GM19025 (cell line): ENCODE measurements around the gene GNAO1.

Source experiments
- ATAC-seq: cut with Tn5 transposase; IDR thresholded peaks from one replicate; pipeline ENCODE4 v1.9.1; 2021; ENCODE audit warnings: mild to moderate bottlenecking, low read depth, moderate library complexity; ENCODE audit not compliant: unreplicated experiment

Gene GNAO1

GRCh38 chr16:56306690-56307533 lies 115.6 kb downstream of the GNAO1 start:
- no peak for ATAC-seq

- ATAC-seq: no peak
These were observed 116.2 kb downstream of the GNAO1 start for GRCh38 chr16:56307534-56307873.

GRCh38 chr16:56309008-56309407 lies 117.7 kb downstream of the GNAO1 start:
- no peak for ATAC-seq

GRCh38 chr16:56310690-56311089 lies 119.4 kb downstream of the GNAO1 start:
- ATAC-seq: no peak

GRCh38 chr16:56311208-56312027 lies 120.1 kb downstream of the GNAO1 start:
- ATAC-seq: no peak

- no peak for ATAC-seq
These were observed 120.7 kb downstream of the GNAO1 start for GRCh38 chr16:56312028-56312300.

GRCh38 chr16:56312556-56312955 lies 121.3 kb downstream of the GNAO1 start:
- no peak for ATAC-seq

- ATAC-seq: no peak
These were observed 123.1 kb downstream of the GNAO1 start for GRCh38 chr16:56314244-56314850.

- no peak for ATAC-seq
These were observed 124.7 kb downstream of the GNAO1 start for GRCh38 chr16:56315955-56316354.

- ATAC-seq: no peak
These were observed 125.3 kb downstream of the GNAO1 start for GRCh38 chr16:56316545-56316944.

- ATAC-seq: peak; percentile 93
These were observed 126.9 kb downstream of the GNAO1 start for GRCh38 chr16:56317998-56318826.

- no peak for ATAC-seq
These were observed 127.5 kb downstream of the GNAO1 start for GRCh38 chr16:56318827-56319140.

- no peak for ATAC-seq
These were observed 128.1 kb downstream of the GNAO1 start for GRCh38 chr16:56319376-56319775.

- ATAC-seq: no peak
These were observed 128.8 kb downstream of the GNAO1 start for GRCh38 chr16:56320056-56320455.

- no peak for ATAC-seq
These were observed 129.7 kb downstream of the GNAO1 start for GRCh38 chr16:56320811-56321558.

GRCh38 chr16:56321571-56321970 lies 130.3 kb downstream of the GNAO1 start:
- ATAC-seq: no peak

- no peak for ATAC-seq
These were observed 133.1 kb downstream of the GNAO1 start for GRCh38 chr16:56324406-56324805.

- no peak for ATAC-seq
These were observed 134.7 kb downstream of the GNAO1 start for GRCh38 chr16:56325956-56326355.

GRCh38 chr16:56327071-56327928 lies 136.0 kb downstream of the GNAO1 start:
- ATAC-seq: no peak
